ENCODE results near the gene RPS6KC1.
A peak's percentile ranks its signal among the peaks of the same experiment; 100 is the strongest.
"Not testable (repeated sequence)": the region's sequence is repeated elsewhere in the genome, so short reads cannot be mapped to it uniquely, and the experiment has no call there.

Gene RPS6KC1

GRCh38 chr1:213154056-213154685 lies 103.1 kb downstream of the RPS6KC1 start:
- no peak for DNase-seq (ENCODE audit: low spot score)

GRCh38 chr1:213159376-213159775 lies 108.3 kb downstream of the RPS6KC1 start:
- DNase-seq (ENCODE audit: low spot score), result no peak

- DNase-seq (ENCODE audit: low spot score), result not testable (repeated sequence)
Observed at GRCh38 chr1:213160442-213160841, 109.4 kb downstream of the RPS6KC1 start.

GRCh38 chr1:213162338-213162737 lies 111.3 kb downstream of the RPS6KC1 start:
- peak; percentile 16 for DNase-seq (ENCODE audit: low spot score)

GRCh38 chr1:213162862-213163261 lies 111.8 kb downstream of the RPS6KC1 start:
- no peak for DNase-seq (ENCODE audit: low spot score)

- peak; percentile 31 for DNase-seq (ENCODE audit: low spot score)
Observed at GRCh38 chr1:213163278-213163711, 112.3 kb downstream of the RPS6KC1 start.

- no peak for DNase-seq (ENCODE audit: low spot score)
Observed at GRCh38 chr1:213164561-213164960, 113.5 kb downstream of the RPS6KC1 start.

- DNase-seq (ENCODE audit: low spot score), result no peak
Observed at GRCh38 chr1:213166852-213167251, 115.8 kb downstream of the RPS6KC1 start.

GRCh38 chr1:213171711-213172110 lies 120.7 kb downstream of the RPS6KC1 start:
- DNase-seq (ENCODE audit: low spot score), result no peak

- no peak for DNase-seq (ENCODE audit: low spot score)
Observed at GRCh38 chr1:213176341-213176740, 125.3 kb downstream of the RPS6KC1 start.

- no peak for DNase-seq (ENCODE audit: low spot score)
Observed at GRCh38 chr1:213179784-213180183, 128.7 kb downstream of the RPS6KC1 start.

GRCh38 chr1:213180833-213181232 lies 129.8 kb downstream of the RPS6KC1 start:
- DNase-seq (ENCODE audit: low spot score), result no peak

- no peak for DNase-seq (ENCODE audit: low spot score)
Observed at GRCh38 chr1:213183036-213183672, 132.1 kb downstream of the RPS6KC1 start.

- DNase-seq (ENCODE audit: low spot score), result no peak
Observed at GRCh38 chr1:213186168-213186567, 135.1 kb downstream of the RPS6KC1 start.

GRCh38 chr1:213192026-213192425 lies 141.0 kb downstream of the RPS6KC1 start:
- DNase-seq (ENCODE audit: low spot score), result no peak

- no peak for DNase-seq (ENCODE audit: low spot score)
Observed at GRCh38 chr1:213194383-213194782, 143.3 kb downstream of the RPS6KC1 start.

GRCh38 chr1:213194855-213195254 lies 143.8 kb downstream of the RPS6KC1 start:
- no peak for DNase-seq (ENCODE audit: low spot score)

- DNase-seq (ENCODE audit: low spot score), result not testable (repeated sequence)
Observed at GRCh38 chr1:213196328-213197054, 145.4 kb downstream of the RPS6KC1 start.

- DNase-seq (ENCODE audit: low spot score), result no peak
Observed at GRCh38 chr1:213200630-213201029, 149.6 kb downstream of the RPS6KC1 start.

GRCh38 chr1:213201380-213202155 lies 150.5 kb downstream of the RPS6KC1 start:
- no peak for DNase-seq (ENCODE audit: low spot score)

GRCh38 chr1:213211201-213211600 lies 160.2 kb downstream of the RPS6KC1 start:
- DNase-seq (ENCODE audit: low spot score), result no peak

- not testable (repeated sequence) for DNase-seq (ENCODE audit: low spot score)
Observed at GRCh38 chr1:213219076-213219475, 168.0 kb downstream of the RPS6KC1 start.
